ENCODE data around the gene YAE1.
"Not testable (repeated sequence)": the region's sequence is repeated elsewhere in the genome, so short reads cannot be mapped to it uniquely, and the experiment has no call there.

Gene YAE1

DNA sequence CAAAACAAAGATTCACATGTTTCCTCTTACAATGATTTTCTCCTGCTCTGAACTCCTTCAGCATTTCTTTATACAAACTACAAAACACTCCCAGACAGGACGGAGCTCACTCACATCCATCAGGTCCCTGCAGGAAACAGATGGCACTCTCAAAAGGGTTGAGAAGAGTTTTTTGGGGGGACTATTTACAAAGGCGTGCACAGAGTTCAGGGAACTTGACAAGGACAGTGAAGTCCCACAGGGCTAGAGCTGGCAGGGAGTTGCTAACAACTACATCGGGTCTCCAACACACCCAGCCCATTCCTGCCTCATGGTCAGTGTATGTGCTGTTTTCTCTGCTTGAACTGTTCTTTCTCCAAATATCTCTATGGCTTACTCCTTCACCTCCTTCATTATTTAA is 24.7 kb upstream of the YAE1 start:
- peaks cover 2% of the 10 kb centered on the region for H3K9me3 Mint-ChIP-seq
- no peaks in the 10 kb centered on the region for H3K36me3 Mint-ChIP-seq (ENCODE audit: low read depth)
- TF ChIP-seq, protein P1, sequence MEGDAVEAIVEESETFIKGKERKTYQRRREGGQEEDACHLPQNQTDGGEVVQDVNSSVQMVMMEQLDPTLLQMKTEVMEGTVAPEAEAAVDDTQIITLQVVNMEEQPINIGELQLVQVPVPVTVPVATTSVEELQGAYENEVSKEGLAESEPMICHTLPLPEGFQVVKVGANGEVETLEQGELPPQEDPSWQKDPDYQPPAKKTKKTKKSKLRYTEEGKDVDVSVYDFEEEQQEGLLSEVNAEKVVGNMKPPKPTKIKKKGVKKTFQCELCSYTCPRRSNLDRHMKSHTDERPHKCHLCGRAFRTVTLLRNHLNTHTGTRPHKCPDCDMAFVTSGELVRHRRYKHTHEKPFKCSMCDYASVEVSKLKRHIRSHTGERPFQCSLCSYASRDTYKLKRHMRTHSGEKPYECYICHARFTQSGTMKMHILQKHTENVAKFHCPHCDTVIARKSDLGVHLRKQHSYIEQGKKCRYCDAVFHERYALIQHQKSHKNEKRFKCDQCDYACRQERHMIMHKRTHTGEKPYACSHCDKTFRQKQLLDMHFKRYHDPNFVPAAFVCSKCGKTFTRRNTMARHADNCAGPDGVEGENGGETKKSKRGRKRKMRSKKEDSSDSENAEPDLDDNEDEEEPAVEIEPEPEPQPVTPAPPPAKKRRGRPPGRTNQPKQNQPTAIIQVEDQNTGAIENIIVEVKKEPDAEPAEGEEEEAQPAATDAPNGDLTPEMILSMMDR (IDR thresholded peaks at IDR 0.05; ENCODE audit: unreplicated experiment in 3 of 3) = no peak

DNA sequence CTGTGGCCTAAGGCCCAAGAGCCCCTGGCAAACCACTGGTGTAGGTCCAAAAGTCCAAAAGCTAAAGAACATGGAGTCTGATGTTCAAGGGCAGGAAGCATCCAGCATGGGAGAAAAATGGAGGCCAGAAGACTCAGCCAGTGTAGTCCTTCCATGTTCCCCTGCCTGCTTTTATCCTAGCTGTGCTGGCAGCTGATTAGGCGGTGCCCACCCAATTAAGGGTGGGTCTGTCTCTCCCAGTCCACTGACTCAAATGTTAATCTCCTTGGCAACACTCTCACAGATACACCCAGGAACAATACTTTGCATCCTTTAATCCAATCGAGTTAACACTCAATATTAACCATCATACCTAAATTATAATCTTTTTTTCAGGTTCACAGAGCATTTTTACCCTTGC is 21.4 kb upstream of the YAE1 start:
- not testable (repeated sequence) for H3K27ac Mint-ChIP-seq; H3K4me1 Mint-ChIP-seq; H3K4me3 Mint-ChIP-seq; H3K27me3 Mint-ChIP-seq (ENCODE audit: low read depth)
- Mint-ChIP-seq H3K9me3 (peaks cover 18% of the 10 kb centered on the region), H3K36me3 (ENCODE audit: low read depth) (peaks cover 10% of the 10 kb centered on the region)

More for the DNA sequence above, 24.7 kb upstream of the YAE1 start:
- Mint-ChIP-seq H3K27ac (no peak overlapping the region), H3K4me3 (no peak overlapping the region), H3K27me3 (ENCODE audit: low read depth) (no peaks in the 10 kb centered on the region), H3K4me1 (no peaks in the 10 kb centered on the region)

DNA sequence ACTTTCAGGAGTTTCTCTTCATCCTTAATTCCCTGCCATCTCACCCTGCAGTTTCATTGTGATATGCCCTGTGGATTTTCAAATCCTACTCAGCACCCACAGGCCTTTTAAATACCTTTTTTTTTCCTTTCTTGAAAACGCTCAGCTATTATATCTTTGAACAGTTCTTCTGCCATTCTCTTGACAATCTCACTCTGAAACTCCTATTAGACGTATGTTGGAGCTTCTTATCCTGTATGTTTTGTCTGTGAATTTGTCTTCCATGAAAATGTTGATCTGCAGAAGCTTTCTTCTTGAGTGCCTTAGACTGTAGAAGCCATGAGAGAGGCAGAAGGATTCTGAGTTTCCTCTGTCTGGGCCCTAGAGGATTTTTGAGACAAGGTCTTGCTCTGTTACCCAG is 18.9 kb upstream of the YAE1 start:
- no peak overlapping the region for H3K4me3 Mint-ChIP-seq
- peaks cover 10% of the 10 kb centered on the region for H3K36me3 Mint-ChIP-seq (ENCODE audit: low read depth)
- H3K27me3 Mint-ChIP-seq (ENCODE audit: low read depth) = peaks cover 3% of the 10 kb centered on the region
- H3K9me3 Mint-ChIP-seq = peaks cover 18% of the 10 kb centered on the region
- H3K27ac Mint-ChIP-seq = no peak overlapping the region
- TF ChIP-seq, protein P1 (IDR thresholded peaks at IDR 0.05; ENCODE audit: unreplicated experiment in 3 of 3) = no peak
- H3K4me1 Mint-ChIP-seq = no peaks in the 10 kb centered on the region

DNA sequence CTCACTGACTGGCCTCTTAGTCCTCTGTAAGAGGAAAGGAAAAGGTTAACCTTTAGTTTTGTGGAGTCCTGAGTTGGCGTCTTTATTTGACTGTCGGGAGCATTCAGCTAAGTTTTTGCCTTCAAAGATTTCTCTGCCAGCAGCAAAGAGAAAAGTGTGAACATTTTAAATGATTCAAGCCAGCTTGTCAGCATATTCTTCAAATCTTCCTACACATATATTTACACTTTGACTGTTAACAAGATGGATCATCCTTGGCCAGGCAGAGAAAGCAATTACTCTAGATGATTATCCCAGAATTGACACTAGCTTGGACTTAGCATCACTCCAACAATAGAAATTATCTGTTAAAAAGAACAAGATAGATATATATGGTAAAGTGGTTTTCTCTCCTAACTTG is 15.8 kb upstream of the YAE1 start:
- H3K27me3 Mint-ChIP-seq (ENCODE audit: low read depth) = peaks cover 3% of the 10 kb centered on the region
- TF ChIP-seq, protein P1 (IDR thresholded peaks at IDR 0.05; ENCODE audit: unreplicated experiment in 3 of 3) = no peak
- H3K4me3 Mint-ChIP-seq = no peak overlapping the region
- no peak overlapping the region for H3K27ac Mint-ChIP-seq
- H3K4me1 Mint-ChIP-seq = peaks cover 9% of the 10 kb centered on the region
- peaks cover 18% of the 10 kb centered on the region for H3K9me3 Mint-ChIP-seq
- H3K36me3 Mint-ChIP-seq (ENCODE audit: low read depth) = peaks cover 10% of the 10 kb centered on the region

DNA sequence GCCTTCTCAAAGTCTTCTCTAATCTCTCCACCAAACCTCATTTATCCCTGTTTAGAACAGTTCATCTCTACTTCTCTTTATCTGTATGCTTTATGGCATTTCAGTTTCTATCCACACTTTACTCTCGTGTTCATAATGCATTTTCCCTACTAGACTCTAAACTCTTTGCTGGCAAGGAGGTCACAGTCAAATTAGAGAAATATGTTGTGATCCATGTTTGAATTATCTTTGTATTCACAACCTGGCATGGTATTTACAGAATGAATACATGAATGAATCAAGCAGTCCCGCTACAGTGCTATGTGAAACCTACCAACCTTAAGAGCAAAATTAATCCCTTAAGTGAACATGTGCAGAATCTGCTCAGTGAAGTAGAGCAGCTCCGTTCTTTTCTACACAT is 12.8 kb upstream of the YAE1 start:
- peaks cover 9% of the 10 kb centered on the region for H3K4me1 Mint-ChIP-seq
- H3K9me3 Mint-ChIP-seq = peaks cover 3% of the 10 kb centered on the region
- TF ChIP-seq, protein P1 (IDR thresholded peaks at IDR 0.05; ENCODE audit: unreplicated experiment in 3 of 3) = no peak
- no peak overlapping the region for H3K27ac Mint-ChIP-seq
- H3K4me3 Mint-ChIP-seq = no peak overlapping the region
- H3K36me3 Mint-ChIP-seq (ENCODE audit: low read depth) = no peaks in the 10 kb centered on the region
- H3K27me3 Mint-ChIP-seq (ENCODE audit: low read depth) = no peaks in the 10 kb centered on the region

DNA sequence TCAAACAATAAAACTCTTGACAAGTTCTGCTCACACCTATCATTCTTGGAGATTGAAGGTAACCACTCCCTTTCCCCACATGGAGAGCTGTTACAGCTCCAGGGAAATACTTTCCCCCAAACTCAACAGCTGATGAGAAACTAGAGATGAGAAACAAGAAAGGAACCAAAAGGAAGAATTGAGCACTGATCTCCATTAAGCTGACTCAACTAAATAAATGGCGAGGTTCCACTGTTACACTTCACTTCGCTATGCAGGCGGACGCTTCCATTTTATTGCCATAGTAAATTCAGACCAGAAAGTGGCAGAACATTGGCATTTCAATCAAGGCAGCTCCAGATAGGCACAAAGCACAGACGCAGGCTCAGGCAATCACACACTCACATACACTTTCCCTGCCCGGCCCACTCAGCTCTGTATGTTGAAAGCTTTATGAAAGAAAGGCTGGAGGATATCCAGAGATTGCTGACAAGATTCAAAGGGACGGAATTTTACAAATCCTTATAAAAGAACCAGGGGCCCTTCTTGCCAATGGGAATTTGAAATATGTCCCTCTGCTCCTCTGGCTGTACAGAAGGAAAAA is 11.5 kb upstream of the YAE1 start:
- no peaks in the 10 kb centered on the region for H3K9me3 Mint-ChIP-seq
- H3K4me1 Mint-ChIP-seq = peaks cover 9% of the 10 kb centered on the region
- H3K36me3 Mint-ChIP-seq (ENCODE audit: low read depth) = no peaks in the 10 kb centered on the region
- H3K27ac Mint-ChIP-seq = no peak overlapping the region
- H3K27me3 Mint-ChIP-seq (ENCODE audit: low read depth) = no peaks in the 10 kb centered on the region
- no peak overlapping the region for H3K4me3 Mint-ChIP-seq
- TF ChIP-seq, protein P1 (IDR thresholded peaks at IDR 0.05; ENCODE audit: unreplicated experiment in 3 of 3) = no peak

All from nephron (organoid).